ENCODE measurements around the gene C4BPB. TPM values are rescaled to one million over a fixed set of nuclear protein-coding genes. Genes with fewer than 3 reads are reported as not detected.

C4BPB gene
- total and polyA plus RNA-seq, 2 of the 8 experiments (the other 6 are each of a cell fraction or from before 2014, with no cell fraction given) = not detected

- Histone ChIP-seq H4K8ac (ENCODE audit: extremely low read depth, insufficient read depth, low read length) (no peak overlapping the region), H3K23me2 (ENCODE audit: low read depth, low read length) (no peaks in the 10 kb centered on the region), H2AFZ (ENCODE audit: low read length) (no peak overlapping the region), H3K4me1 (replicated peaks in 1 of 4; ENCODE audit: control insufficient read depth in 3 of 4, insufficient read depth in 4 of 4, low read length in 3 of 4) (no peaks in the 10 kb centered on the region), H3K56ac (replicated peaks; ENCODE audit: insufficient read length, low read depth, low read length) (no peak overlapping the region), H3K79me1 (ENCODE audit: low read depth, low read length) (no peaks in the 10 kb centered on the region), H3K18ac (ENCODE audit: extremely low read depth, low read length) (no peak overlapping the region), H2BK5ac (ENCODE audit: low read depth, low read length) (no peak overlapping the region), H3K23ac (ENCODE audit: insufficient read length) (no peak overlapping the region), H4K91ac (replicated peaks; ENCODE audit: insufficient read length, low read length) (no peak overlapping the region), H3K14ac (ENCODE audit: insufficient read length) (no peak overlapping the region), H3K9me3 (ENCODE audit: insufficient read depth in 2 of 2, low read depth in 1 of 2, low read length in 1 of 2) (no peaks in the 10 kb centered on the region), H3K4ac (replicated peaks; ENCODE audit: insufficient read length, low read depth, low read length) (no peak overlapping the region), H4K20me1 (replicated peaks in 1 of 2; ENCODE audit: control insufficient read depth in 1 of 2, insufficient read depth in 2 of 2, low read length in 2 of 2) (no peaks in the 10 kb centered on the region), H3K4me3 (ENCODE audit: extremely low read depth in 1 of 4, insufficient read depth in 2 of 4, low read depth in 3 of 4, low read length in 4 of 4) (no peak overlapping the region), H2BK20ac (ENCODE audit: low read length) (no peak overlapping the region), H3K79me2 (ENCODE audit: control insufficient read depth in 1 of 2, insufficient read depth in 2 of 2, low read length in 2 of 2) (no peaks in the 10 kb centered on the region), H3K27ac (ENCODE audit: low read depth, low read length) (no peak overlapping the region), H4K5ac (ENCODE audit: insufficient read length, low read depth, low read length) (no peak overlapping the region), H2AK5ac (ENCODE audit: low read depth, low read length) (peak overlapping the region; percentile 47; the same call in 1 of the 2 replicates), H3K27me3 (replicated peaks in 1 of 4; ENCODE audit: control insufficient read depth in 3 of 4, extremely low read depth in 1 of 4, insufficient read depth in 3 of 4, low read length in 3 of 4) (no peaks in the 10 kb centered on the region), H3K36me3 (ENCODE audit: control insufficient read depth in 2 of 4, insufficient read depth in 4 of 4, low read length in 3 of 4) (peaks cover 0 to 4% (median 0%) of the 10 kb centered on the region in 4 experiments; a peak in 1 of 8 replicates), H2BK15ac (ENCODE audit: low read length) (no peak overlapping the region), H3K4me2 (ENCODE audit: insufficient read depth in 1 of 2, low read depth in 2 of 2, low read length in 2 of 2) (no peak overlapping the region), H2BK120ac (replicated peaks; ENCODE audit: low read depth, low read length) (no peak overlapping the region), H2BK12ac (ENCODE audit: low read depth, low read length) (no peak overlapping the region; the same call in 1 of the 2 replicates), H3K9ac (replicated peaks in 1 of 4; ENCODE audit: extremely low read depth in 1 of 4, low read depth in 3 of 4, low read length in 3 of 4) (no peak overlapping the region; a peak in 1 of 7 replicates)
- no peak for FAIRE-seq
- 88% methylated on average over 11 of the region's 11 CpGs; no CpG with 5 or more reads in 1 of the 2 experiments for WGBS, 2 experiments (ENCODE audit: extremely low coverage in 1 of 2, insufficient coverage in 1 of 2, insufficient read length in 1 of 2, insufficient replicate concordance in 2 of 2, low coverage in 1 of 2, low lambda C conversion rate in 2 of 2, missing lambda C conversion rate in 1 of 2)
- TF ChIP-seq ASH2L (IDR thresholded peaks at IDR 0.05; ENCODE audit: low read length) (no peak), KDM5A (IDR thresholded peaks at IDR 0.05; ENCODE audit: low read length) (no peak), RXRA (IDR thresholded peaks at IDR 0.05; ENCODE audit: insufficient read depth, low read depth, low read length) (no peak), BCL11A (IDR thresholded peaks at IDR 0.05; ENCODE audit: low read depth in 2 of 2, low read length in 2 of 2) (no peak), TAF7 (optimal IDR thresholded peaks at IDR 0.05; ENCODE audit: borderline replicate concordance, low read depth, low read length) (no peak), SIRT6 (IDR thresholded peaks at IDR 0.05; ENCODE audit: low read length) (no peak), CHD1 (IDR thresholded peaks at IDR 0.05; ENCODE audit: low read depth, low read length) (no peak), YY1 (IDR thresholded peaks at IDR 0.05; ENCODE audit: low read depth, low read length) (no peak), RNF2 (IDR thresholded peaks at IDR 0.05; ENCODE audit: borderline replicate concordance, low read depth, low read length, missing control alignments, poor library complexity, severe bottlenecking) (no peak)
- TF ChIP-seq, protein P1, sequence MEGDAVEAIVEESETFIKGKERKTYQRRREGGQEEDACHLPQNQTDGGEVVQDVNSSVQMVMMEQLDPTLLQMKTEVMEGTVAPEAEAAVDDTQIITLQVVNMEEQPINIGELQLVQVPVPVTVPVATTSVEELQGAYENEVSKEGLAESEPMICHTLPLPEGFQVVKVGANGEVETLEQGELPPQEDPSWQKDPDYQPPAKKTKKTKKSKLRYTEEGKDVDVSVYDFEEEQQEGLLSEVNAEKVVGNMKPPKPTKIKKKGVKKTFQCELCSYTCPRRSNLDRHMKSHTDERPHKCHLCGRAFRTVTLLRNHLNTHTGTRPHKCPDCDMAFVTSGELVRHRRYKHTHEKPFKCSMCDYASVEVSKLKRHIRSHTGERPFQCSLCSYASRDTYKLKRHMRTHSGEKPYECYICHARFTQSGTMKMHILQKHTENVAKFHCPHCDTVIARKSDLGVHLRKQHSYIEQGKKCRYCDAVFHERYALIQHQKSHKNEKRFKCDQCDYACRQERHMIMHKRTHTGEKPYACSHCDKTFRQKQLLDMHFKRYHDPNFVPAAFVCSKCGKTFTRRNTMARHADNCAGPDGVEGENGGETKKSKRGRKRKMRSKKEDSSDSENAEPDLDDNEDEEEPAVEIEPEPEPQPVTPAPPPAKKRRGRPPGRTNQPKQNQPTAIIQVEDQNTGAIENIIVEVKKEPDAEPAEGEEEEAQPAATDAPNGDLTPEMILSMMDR (IDR thresholded peaks at IDR 0.05; ENCODE audit: control extremely low read depth in 1 of 3, insufficient read depth in 1 of 3, low read depth in 1 of 3, low read length in 3 of 3) = no peak
- CTCF ChIA-PET (ENCODE audit: partially characterized antibody) = interaction anchor here (0.6 to 2.6 kb wide), 23 partner anchors 9 to 594 kb away, joined by 3 to 12 read pairs (median 3); partner anchors contain the start of genes C4BPB and PFKFB2
- DNase-seq (ENCODE audit: low read depth in 1 of 2, low spot score in 2 of 2) = no peak
- POLR2A ChIA-PET (ENCODE audit: partially characterized antibody) = interaction anchor here (1.0 to 1.2 kb wide), 2 partner anchors 19 to 70 kb away, joined by 3 read pairs; no protein-coding TSS in a partner anchor
Observed at GRCh38 chr1:207078578-207079132, 10.0 kb upstream of the C4BPB start.

Data from H1 (cell line).